ENCODE results near the gene PCDHB15.
"Not testable (repeated sequence)": the region's sequence is repeated elsewhere in the genome, so short reads cannot be mapped to it uniquely, and the experiment has no call there.

Gene PCDHB15

DNA sequence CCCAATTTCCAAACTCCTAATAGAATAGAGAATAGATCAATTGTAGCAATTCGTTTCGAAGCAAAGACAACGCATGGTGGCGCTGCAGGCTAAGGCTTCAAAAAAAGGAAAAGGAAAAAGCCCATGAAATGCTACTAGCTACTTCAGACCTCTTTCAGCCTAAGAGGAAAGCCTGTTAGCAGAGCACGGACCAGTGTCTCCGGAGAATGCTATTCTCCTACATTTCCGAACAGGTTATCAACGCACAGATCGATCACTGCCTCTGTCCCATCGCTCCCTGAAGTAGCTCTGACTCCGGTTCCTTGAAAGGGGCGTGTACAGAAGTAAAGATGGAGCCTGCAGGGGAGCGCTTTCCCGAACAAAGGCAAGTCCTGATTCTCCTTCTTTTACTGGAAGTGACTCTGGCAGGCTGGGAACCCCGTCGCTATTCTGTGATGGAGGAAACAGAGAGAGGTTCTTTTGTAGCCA lies at the start of gene PCDHB15:
PCDHB15 (plus strand) TSS at position 146 of the 468 bp plus-strand sequence; CDS start at position 330, 184 bp downstream.
- DNase-seq, result peak in 19 of 56 donors; percentile 1 to 44 (median 14)

GRCh38 chr5:141196363-141196762 lies 48.8 kb upstream of the PCDHB15 start:
- DNase-seq, result no peak

DNA sequence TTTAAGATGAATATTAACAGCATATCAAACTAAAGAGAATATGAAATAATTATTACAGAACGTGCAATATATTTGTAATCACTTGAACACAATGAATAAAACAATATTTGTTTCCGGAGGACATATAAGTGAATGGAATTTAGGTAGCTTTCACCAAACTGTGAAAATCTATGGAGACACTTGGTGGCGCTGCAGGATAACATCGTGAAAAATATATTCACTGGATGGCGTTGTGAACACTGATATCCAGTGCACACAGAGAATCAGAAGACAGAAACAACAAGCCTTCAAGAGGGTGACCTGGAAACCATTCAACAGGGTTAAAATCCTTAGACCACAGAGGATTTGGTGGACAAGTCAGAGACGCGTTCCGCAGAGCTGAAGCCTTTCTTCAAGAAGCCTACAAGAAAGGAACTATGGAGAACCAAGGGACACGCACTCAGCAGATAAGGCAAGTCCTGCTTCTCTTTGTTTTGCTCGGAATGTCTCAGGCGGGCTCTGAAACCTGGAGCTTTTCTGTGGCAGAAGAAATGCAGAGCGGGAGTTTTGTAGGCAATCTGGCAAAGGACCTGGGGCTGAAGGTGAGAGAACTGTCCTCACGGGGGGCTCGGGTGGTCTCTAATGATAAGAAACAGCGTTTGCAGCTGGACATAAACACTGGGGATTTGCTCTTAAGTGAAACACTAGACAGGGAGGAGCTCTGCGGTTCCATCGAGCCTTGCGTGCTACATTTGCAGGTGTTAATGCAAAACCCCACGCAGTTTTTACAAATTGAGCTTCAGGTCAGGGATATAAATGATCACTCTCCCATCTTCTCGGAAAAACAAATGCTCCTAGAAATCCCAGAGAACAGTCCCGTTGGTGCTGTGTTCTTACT lies 45.6 kb upstream of the PCDHB15 start, which contains the start of gene PCDHB11:
PCDHB11 (plus strand) TSS at position 269 of the 877 bp plus-strand sequence; CDS start at position 417, 148 bp downstream.
- DNase-seq, result no peak

DNA sequence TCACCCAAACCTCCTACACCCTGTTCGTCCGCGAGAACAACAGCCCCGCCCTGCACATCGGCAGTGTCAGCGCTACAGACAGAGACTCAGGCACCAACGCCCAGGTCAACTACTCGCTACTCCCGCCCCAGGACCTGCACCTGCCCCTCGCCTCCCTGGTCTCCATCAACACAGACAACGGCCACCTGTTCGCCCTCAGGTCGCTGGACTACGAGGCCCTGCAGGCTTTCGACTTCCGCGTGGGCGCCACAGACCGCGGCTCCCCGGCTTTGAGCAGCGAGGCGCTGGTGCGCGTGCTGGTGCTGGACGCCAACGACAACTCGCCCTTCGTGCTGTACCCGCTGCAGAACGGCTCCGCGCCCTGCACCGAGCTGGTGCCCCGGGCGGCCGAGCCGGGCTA lies 44.1 kb upstream of the PCDHB15 start:
- DNase-seq, result not testable (repeated sequence)

- not testable (repeated sequence) for DNase-seq
Observed at GRCh38 chr5:141201646-141202045, 43.5 kb upstream of the PCDHB15 start.

DNA sequence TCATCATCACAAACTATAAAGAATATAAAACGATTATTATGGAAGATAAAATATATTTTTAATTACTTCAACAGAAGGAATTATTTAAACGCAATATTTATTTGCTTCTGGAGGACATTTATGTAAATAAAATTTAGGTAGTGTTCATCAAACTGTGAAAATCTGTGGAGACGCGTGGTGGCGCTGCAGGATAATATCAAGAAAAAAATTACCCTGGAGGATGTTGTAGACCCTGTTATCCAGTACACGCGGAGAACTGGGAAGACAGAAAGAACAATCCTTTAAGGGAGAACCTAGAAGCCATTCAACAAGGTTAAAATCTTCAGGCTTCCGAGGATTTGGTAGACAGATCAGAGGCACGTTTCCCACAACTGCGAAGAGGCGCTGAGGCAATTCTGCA lies 36.7 kb upstream of the PCDHB15 start, which contains the start of gene PCDHB12:
PCDHB12 (plus strand) TSS at position 242 of the 400 bp plus-strand sequence. CDS start 189 bp downstream, outside the sequence.
- peak in 2 of 56 donors; percentile 7 to 26 for DNase-seq

DNA sequence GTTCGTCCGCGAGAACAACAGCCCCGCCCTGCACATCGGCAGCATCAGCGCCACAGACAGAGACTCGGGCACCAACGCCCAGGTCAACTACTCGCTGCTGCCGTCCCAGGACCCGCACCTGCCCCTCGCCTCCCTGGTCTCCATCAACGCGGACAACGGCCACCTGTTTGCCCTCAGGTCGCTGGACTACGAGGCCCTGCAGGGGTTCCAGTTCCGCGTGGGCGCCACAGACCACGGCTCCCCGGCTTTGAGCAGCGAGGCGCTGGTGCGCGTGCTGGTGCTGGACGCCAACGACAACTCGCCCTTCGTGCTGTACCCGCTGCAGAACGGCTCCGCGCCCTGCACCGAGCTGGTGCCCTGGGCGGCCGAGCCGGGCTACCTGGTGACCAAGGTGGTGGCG lies 34.9 kb upstream of the PCDHB15 start:
- not testable (repeated sequence) for DNase-seq

GRCh38 chr5:141210849-141211248 lies 34.3 kb upstream of the PCDHB15 start:
- not testable (repeated sequence) for DNase-seq

DNA sequence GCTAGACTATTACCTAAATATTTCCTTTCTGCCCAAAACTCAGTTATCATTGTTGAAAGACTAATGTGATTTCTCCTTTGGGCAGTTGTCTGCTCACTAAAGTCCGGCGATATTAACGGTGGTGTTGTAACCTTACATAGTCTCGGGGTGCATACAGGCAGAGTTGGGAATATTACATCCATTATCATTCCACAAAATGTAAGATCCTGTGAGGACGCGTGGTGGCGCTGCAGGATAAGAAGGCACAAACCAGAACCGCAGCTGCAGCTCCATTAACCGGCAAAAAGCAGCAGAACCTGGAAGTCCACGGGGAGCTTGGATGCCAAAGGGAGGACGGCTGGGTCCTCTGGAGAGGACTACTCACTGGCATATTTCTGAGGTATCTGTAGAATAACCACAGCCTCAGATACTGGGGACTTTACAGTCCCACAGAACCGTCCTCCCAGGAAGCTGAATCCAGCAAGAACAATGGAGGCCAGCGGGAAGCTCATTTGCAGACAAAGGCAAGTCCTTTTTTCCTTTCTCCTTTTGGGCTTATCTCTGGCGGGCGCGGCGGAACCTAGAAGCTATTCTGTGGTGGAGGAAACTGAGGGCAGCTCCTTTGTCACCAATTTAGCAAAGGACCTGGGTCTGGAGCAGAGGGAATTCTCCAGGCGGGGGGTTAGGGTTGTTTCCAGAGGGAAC lies 31.4 kb upstream of the PCDHB15 start, which contains the start of gene PCDHB13:
PCDHB13 (plus strand) TSS at position 264 of the 684 bp plus-strand sequence; CDS start at position 469, 205 bp downstream.
- peak in 21 of 56 donors; percentile 3 to 26 (median 13) for DNase-seq

- DNase-seq, result not testable (repeated sequence)
Observed at GRCh38 chr5:141214583-141214982, 30.6 kb upstream of the PCDHB15 start.

DNA sequence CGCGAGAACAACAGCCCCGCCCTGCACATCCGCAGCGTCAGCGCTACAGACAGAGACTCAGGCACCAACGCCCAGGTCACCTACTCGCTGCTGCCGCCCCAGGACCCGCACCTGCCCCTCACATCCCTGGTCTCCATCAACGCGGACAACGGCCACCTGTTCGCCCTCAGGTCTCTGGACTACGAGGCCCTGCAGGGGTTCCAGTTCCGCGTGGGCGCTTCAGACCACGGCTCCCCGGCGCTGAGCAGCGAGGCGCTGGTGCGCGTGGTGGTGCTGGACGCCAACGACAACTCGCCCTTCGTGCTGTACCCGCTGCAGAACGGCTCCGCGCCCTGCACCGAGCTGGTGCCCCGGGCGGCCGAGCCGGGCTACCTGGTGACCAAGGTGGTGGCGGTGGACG lies 29.7 kb upstream of the PCDHB15 start:
- DNase-seq, result not testable (repeated sequence)

- DNase-seq, result not testable (repeated sequence)
Observed at GRCh38 chr5:141216035-141216434, 29.2 kb upstream of the PCDHB15 start.

- peak in 1 of 56 donors; percentile 4 for DNase-seq
Observed at GRCh38 chr5:141223112-141223783, 21.9 kb upstream of the PCDHB15 start, which contains the start of gene PCDHB14. PCDHB14 (plus strand) TSS chr5:141223343; CDS start chr5:141223506, 163 bp downstream.

- DNase-seq, result not testable (repeated sequence)
Observed at GRCh38 chr5:141224844-141225243, 20.4 kb upstream of the PCDHB15 start.

- DNase-seq, result not testable (repeated sequence)
Observed at GRCh38 chr5:141225421-141225820, 19.8 kb upstream of the PCDHB15 start.

GRCh38 chr5:141234109-141234667 lies 11.0 kb upstream of the PCDHB15 start:
- no peak for DNase-seq

GRCh38 chr5:141235922-141236321 lies 9.3 kb upstream of the PCDHB15 start:
- not testable (repeated sequence) for DNase-seq

DNA sequence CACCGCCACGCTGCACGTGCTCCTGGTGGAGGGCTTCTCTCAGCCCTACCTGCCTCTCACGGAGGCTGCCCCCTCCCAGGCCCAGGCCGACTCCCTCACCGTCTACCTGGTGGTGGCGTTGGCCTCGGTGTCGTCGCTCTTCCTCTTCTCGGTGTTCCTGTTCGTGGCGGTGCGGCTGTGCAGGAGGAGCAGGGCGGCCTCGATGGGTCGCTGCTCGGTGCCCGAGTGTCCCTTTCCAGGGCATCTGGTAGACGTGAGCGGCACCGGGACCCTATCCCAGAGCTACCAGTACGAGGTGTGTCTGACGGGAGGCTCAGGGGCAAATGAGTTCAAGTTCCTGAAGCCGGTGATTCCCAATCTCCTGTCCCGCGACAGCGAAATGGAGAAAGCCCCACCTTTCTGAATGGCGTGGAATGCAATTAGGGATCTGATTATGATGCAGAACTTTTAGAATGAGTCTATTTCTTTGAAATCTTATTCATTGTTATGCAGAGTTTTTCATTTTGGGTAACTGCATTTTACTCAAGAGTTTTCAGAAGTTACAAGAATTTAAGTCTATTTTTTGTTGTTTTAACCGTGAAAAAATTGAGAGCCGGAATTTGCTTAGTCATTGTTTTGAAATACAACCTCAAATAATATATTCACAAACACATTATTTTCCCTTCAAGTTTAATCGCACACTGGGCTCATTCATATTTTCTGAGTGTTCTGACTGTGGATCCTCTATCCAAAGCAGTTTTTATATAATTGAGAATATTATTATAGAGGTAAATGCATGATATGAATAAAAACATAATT lies 8.5 kb upstream of the PCDHB15 start:
- no peak for DNase-seq

DNA sequence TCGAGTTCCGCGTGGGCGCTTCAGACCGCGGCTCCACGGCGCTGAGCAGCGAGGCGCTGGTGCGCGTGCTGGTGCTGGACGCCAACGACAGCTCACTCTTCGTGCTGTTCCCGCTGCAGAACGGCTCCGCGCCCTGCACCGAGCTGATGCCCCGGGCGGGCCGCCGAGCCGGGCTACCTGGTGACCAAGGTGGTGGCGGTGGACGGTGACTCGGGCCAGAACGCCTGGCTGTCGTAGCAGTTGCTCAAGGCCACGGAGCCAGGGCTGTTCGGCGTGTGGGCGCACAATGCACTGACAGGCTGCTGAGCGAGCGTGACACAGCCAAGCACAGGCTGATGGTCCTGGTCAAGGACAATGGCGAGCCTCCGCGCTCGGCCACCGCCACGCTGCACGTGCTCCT lies 3.7 kb upstream of the PCDHB15 start:
- no peak for DNase-seq

DNA sequence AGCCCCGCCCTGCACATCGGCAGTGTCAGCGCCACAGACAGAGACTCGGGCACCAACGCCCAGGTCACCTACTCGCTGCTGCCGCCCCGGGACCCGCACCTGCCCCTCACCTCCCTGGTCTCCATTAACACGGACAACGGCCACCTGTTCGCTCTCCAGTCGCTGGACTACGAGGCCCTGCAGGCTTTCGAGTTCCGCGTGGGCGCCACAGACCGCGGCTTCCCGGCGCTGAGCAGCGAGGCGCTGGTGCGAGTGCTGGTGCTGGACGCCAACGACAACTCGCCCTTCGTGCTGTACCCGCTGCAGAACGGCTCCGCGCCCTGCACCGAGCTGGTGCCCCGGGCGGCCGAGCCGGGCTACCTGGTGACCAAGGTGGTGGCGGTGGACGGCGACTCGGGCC lies 1.8 kb downstream of the PCDHB15 start:
- not testable (repeated sequence) for DNase-seq

Data from nucleus accumbens (tissue), 56 donors.